ENCODE data around the gene RUBCN.

RUBCN gene

DNA sequence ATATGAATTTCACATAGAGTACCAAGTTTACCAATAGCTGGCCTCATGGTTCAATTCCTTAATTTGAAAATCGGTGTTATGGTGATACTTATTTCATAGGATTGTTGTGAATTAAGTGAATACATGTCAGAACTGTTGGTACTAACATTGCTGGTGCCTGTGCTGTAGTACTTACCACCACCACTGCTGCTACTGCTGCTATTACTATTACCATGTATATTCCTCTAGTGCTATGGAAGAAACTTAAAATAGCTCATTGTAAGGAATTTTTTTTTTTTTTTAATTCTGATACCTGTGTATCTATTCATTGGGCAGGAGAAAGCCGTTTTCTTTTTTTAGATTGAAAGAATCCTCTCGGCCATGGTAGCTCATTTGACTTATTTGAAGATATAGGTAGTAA, 16.6 kb upstream of the RUBCN start (continued):
- TF ChIP-seq ZBTB20 (tag by site-specific recombination; IDR thresholded peaks at IDR 0.05): no peak
- no peak for TF ChIP-seq ZNF18 (tag by site-specific recombination; IDR thresholded peaks at IDR 0.05)
- no peak for TF ChIP-seq GLIS2 (tag by site-specific recombination; IDR thresholded peaks at IDR 0.05)
- TF ChIP-seq ZNF214 (tag by site-specific recombination; IDR thresholded peaks at IDR 0.05; ENCODE audit: borderline replicate concordance): no peak
- TF ChIP-seq ZNF416 (tag by site-specific recombination; IDR thresholded peaks at IDR 0.05): no peak

- CTCF ChIA-PET: no interaction called here
- H3K4me1 ChIP-seq (ENCODE audit: control insufficient read depth, insufficient read depth, low read length): no peaks in the 10 kb centered on the region
- H3K27ac ChIP-seq (ENCODE audit: extremely low read depth, low read depth, low read length): no peak overlapping the region
- no peaks in the 10 kb centered on the region for H3K9me3 ChIP-seq (ENCODE audit: control insufficient read depth, insufficient read depth, low read depth, low read length)
- POLR2A ChIA-PET: no interaction called here
- H3K36me3 ChIP-seq (ENCODE audit: control insufficient read depth in 2 of 2, insufficient read depth in 1 of 2, low read length in 2 of 2): peaks cover under 1 to 7% of the 10 kb centered on the region in 2 experiments; a peak in 1 of 3 replicates
- no peak overlapping the region for H3K4me3 ChIP-seq (ENCODE audit: low read depth, low read length)
- TF ChIP-seq ZNF121 (tag by site-specific recombination; IDR thresholded peaks at IDR 0.05): no peak
Observed at GRCh38 chr3:197752107-197752506, 15.4 kb upstream of the RUBCN start.

DNA sequence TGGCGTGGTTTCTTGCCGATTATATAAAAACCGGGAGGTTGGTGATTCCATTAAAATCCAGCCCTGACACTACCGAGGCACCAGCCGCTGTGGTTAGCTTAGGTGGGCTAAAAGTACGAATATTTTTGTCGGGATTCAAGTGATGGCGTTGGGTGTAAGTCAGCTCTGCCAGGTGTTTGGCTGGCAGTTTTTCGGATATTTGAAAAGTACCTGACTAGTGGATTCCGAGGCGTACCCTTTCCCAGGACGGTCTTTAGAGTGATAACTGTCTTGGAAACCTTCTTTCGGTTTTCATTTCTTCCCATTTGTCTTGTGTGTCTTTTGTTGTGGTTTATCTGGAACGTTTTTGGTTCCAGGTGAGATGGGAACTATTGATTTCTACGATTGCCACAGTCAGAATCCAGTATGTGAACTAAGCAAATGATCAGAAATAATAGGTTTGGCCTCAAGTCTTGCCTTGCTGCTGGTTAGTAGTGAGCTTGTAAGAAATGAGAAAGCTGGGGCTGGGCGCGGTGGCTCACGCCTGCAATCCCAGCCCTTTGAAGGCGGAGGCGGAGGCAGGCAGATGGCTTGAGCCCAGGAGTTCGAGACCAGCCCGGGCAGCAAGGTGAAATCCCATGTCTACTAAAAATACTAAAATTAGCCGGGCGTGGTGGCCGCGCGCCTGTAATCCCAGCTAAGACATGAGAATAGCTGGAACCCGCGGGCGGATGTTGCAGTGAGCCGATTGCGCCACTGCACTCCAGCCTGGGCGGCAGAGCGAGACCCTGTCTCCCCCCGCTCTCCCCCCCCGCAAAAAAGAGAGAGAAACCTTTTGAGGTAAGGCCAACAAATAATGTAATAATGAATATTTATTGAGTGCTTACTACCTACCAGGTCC, 14.4 kb upstream of the RUBCN start:
- Histone ChIP-seq H3K4me1 (ENCODE audit: control insufficient read depth, insufficient read depth, low read length) (no peaks in the 10 kb centered on the region), H3K9me3 (ENCODE audit: control insufficient read depth, insufficient read depth, low read depth, low read length) (no peaks in the 10 kb centered on the region), H3K36me3 (ENCODE audit: control insufficient read depth in 2 of 2, insufficient read depth in 1 of 2, low read length in 2 of 2) (no peaks in the 10 kb centered on the region), H3K4me3 (ENCODE audit: low read depth, low read length) (peak overlapping the region; percentile 77), H3K27ac (ENCODE audit: extremely low read depth, low read depth, low read length) (peak overlapping the region; percentile 85; the same call in 1 of the 2 replicates)
- CTCF ChIA-PET: no interaction called here
- POLR2A ChIA-PET: no interaction called here
- TF ChIP-seq ZBTB17 (tag by site-specific recombination; IDR thresholded peaks at IDR 0.05): peak; percentile 23; the same call in 1 of the 2 replicates
- TF ChIP-seq, protein P1, sequence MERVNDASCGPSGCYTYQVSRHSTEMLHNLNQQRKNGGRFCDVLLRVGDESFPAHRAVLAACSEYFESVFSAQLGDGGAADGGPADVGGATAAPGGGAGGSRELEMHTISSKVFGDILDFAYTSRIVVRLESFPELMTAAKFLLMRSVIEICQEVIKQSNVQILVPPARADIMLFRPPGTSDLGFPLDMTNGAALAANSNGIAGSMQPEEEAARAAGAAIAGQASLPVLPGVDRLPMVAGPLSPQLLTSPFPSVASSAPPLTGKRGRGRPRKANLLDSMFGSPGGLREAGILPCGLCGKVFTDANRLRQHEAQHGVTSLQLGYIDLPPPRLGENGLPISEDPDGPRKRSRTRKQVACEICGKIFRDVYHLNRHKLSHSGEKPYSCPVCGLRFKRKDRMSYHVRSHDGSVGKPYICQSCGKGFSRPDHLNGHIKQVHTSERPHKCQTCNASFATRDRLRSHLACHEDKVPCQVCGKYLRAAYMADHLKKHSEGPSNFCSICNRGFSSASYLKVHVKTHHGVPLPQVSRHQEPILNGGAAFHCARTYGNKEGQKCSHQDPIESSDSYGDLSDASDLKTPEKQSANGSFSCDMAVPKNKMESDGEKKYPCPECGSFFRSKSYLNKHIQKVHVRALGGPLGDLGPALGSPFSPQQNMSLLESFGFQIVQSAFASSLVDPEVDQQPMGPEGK (tag by site-specific recombination; IDR thresholded peaks at IDR 0.05): peak; percentile 56; the same call in 1 of the 2 replicates
- TF ChIP-seq ZNF362 (tag by site-specific recombination; IDR thresholded peaks at IDR 0.05): no peak
- no peak for TF ChIP-seq REST (tag by site-specific recombination; IDR thresholded peaks at IDR 0.05)
- peak; percentile 6; the same call in 1 of the 2 replicates for TF ChIP-seq ZNF335 (tag by site-specific recombination; conservative IDR thresholded peaks at IDR 0.05)
- no peak for TF ChIP-seq ZEB2 (tag by site-specific recombination; IDR thresholded peaks at IDR 0.05)
- TF ChIP-seq MZF1 (tag by site-specific recombination; IDR thresholded peaks at IDR 0.05; ENCODE audit: borderline replicate concordance): no peak
- TF ChIP-seq ZNF10 (tag by site-specific recombination; IDR thresholded peaks at IDR 0.05): no peak
- TF ChIP-seq MEIS1 (CRISPR knock-in tag; IDR thresholded peaks at IDR 0.05; ENCODE audit: borderline replicate concordance): no peak
- no peak for TF ChIP-seq ZNF792 (tag by site-specific recombination; IDR thresholded peaks at IDR 0.05)
- TF ChIP-seq ZNF132 (tag by site-specific recombination; IDR thresholded peaks at IDR 0.05; ENCODE audit: borderline replicate concordance): no peak
- TF ChIP-seq ZNF677 (tag by site-specific recombination; IDR thresholded peaks at IDR 0.05): no peak
- TF ChIP-seq ZNF19 (tag by site-specific recombination; IDR thresholded peaks at IDR 0.05; ENCODE audit: low read depth): no peak
- no peak for TF ChIP-seq ZNF76 (tag by site-specific recombination; IDR thresholded peaks at IDR 0.05; ENCODE audit: borderline replicate concordance, low read depth)
- TF ChIP-seq KLF17 (tag by site-specific recombination; IDR thresholded peaks at IDR 0.05): 0 out of 2 replicates have a peak, but pooled peaks have one; percentile 17
- TF ChIP-seq ZNF629 (tag by site-specific recombination; IDR thresholded peaks at IDR 0.05): no peak
- TF ChIP-seq SALL2 (tag by site-specific recombination; IDR thresholded peaks at IDR 0.05; ENCODE audit: borderline replicate concordance): no peak
